SKM-1 (cell line): ENCODE measurements around the gene LRRN3.

ENCODE experiments used
- DNase-seq: peaks from one replicate; lab custom pipeline; 2025; ENCODE audit not compliant: unreplicated experiment; lab: John Stamatoyannopoulos, UW

LRRN3 gene

DNA sequence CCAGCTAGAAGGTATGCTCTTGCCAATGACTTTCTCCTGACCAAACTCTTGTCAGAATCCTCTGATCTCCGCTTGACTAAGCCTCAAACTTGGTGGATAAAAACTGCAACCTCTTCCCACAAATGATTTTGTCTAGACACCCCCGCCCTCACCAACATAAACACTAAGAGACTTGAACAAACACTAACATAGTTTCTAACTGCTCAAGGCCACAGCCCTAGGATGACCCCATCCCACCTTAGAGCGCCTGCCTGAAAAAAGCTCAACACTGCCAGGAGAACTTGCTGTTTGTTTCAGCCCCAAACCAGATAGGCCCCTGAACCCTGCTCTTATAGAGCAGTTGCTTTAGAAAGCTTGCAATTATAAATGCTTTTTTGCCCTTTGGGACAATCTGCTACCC is 71.8 kb downstream of the LRRN3 start:
- DNase-seq, result no peak

DNA sequence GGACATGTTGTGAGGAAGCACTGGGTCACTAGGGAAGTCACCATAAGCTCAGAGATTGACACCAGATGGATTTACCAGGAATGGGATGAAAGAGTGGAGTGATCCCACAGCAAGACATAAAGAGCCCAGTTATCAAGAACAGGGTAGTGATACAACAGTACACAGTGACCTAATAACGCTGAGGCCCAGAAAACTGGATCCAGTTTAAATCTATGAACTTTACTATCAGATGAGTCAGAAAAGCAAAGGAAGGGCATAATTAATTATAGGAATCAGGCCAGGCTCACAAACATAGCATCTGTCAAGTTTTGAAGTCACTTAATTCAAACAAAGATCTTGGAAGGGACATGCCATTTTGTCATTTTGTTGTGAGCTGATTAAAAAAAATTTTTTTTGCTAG is 73.5 kb downstream of the LRRN3 start:
- no peak for DNase-seq

DNA sequence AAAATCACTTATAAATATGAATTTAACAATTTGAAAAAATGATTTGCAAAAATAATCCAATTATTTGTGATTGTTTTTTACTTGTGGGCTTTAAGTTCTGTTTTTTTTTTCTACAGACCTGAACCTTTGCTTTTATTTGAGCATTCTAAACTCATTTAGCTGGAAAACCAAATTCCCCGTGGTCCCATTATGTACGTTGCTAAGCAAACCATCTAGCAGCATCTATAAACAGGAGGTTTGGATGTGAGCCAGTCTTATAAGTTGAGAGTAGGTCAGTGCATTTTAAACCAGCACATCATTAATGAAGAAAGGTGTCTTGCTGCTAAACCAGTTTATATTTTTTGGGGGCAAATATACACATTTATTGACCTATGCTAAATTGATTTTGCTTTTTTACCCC is 77.3 kb downstream of the LRRN3 start:
- no peak for DNase-seq

DNA sequence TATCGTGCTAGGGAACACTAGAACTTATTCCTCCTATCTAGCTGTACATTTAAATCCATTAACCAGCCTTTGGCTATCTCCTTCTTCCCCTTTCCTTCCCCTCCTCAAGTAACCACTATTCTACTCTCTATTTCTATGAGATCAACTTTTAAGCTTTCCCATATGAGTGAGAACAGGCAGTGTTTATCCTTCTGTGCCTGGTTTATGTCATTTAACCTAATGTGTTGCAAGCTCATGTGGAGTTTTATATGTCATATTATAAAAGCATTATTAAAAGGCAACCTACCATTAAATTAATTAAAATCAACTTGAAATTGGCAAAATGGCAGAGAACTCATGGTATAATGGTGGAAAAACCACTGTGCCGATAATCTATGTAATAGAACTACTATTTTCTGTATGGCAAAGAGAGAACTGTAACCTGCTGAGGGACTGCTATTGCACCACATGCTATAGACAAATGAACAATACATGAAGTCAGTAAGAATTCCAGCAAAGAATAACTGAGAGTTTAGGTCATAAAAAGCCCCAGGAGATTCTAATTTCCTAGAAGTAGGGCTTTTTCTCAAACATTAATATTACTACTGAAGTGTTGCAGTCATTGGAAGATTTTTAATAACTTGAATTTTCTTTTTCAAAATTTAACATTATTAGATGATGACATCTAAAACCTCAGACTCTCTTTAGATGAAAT is 81.8 kb downstream of the LRRN3 start:
- no peak for DNase-seq

DNA sequence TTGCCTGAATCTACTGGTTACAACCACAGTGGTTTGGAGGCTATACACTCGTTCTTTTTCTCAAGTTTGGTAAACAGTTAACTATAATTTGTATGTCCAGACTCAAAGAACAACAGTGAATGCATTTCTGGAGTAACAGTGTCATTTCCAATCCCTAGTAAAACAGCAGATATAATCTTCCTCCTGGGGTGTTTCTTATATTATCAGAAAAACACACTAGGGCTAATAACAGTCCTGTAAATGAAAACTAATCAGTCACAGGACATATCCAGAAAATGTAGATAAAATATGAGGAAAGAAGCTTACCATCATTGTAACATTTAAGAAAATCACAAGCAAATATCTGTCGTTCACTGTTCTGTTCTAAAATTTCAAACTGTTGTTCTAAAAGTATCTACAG is 82.6 kb downstream of the LRRN3 start:
- DNase-seq, result no peak

DNA sequence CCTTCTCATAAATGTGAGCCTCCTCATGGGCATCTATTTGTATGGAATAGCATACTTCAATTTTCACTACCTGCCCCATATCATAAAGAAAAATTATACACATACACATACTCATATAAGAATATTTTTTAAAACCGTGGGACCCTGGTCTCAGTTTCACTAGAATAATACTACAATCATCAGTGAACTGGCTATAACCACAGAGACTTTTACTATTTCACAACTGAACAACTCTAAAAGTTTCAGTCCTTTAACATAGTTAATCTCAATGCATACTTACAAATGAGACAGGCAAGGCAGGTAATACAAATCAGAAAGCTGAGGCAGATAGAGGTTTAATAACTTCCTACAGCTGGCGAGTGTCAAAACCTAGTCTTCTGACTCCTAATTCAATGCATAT is 83.1 kb downstream of the LRRN3 start:
- no peak for DNase-seq

DNA sequence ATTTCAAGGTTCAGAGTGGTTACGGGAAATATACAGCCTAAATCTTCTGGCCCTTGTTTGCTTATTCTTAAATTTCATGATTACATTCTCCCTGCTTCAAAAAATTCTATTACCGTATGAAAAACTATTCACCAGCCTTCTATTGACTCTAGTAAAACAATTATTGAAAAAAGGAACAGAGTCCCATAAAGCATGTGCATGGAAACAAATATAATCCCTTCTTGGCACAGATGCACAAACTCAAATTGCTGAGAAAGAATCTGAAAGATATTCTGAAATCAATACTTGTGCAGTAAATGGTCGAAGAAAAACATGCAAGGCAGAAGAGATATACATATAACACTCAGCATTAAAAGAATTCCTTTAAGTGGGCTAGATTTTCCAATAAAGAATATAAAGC is 83.6 kb downstream of the LRRN3 start:
- DNase-seq, result no peak
